Myocyte (in vitro differentiated cells): ENCODE data around the gene TMEM72. TPM values are rescaled to one million over a fixed set of nuclear protein-coding genes. Genes with fewer than 3 reads are reported as not detected.

Source experiments
- DNase-seq: peaks from one replicate; pipeline ENCODE4 v3.0.0-alpha.2; 2012; ENCODE audit warnings: low read depth
- total RNA-seq: library from RNA; depleted of rRNA; stranded (reverse); fragments of >200 nt; gene quantifications from 2 replicates; pipeline ENCODE4 v1.2.3, GENCODE V29; 2014

TMEM72 gene
- total RNA-seq, 1 donor from 2014 or later = 0.96 TPM

GRCh38 chr10:44965651-44966097 is 54.5 kb downstream of the TMEM72 start:
- peak; percentile 86 for DNase-seq

DNA sequence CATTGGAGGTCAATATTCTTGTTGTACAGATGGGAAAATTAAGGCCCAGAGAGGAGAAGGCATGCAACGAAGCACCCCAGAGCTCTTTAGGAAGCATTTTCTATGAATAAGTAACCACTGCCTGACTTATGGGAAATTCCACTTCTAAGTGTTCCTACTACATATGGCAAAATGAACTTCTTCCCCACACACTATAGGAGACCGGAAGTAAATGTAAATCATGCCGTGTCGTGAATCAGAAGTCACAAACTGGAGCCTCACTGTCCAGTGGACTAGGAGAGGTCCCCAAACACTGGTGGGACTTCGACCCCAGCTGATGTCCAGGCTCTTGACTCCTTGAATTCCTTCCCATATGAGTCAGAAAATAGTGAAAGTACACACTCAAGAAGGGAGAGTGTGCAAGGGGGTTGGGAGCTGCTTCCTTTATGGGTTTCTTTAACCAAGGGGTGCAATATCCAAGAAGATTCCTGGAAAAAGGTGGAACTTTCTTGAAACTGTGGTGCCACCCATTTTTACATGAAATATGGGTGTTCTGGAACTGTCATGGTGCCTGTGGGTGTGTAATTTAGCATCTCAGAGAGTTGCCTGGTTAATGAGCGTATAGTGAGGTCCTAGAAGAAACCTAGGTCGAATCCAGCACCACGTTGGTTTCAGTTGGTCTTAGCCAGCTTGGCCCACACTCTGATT is 55.1 kb downstream of the TMEM72 start:
- peak; percentile 47 for DNase-seq

- peak; percentile 90 for DNase-seq
Measured at GRCh38 chr10:44966816-44967509, 55.8 kb downstream of the TMEM72 start.

DNA sequence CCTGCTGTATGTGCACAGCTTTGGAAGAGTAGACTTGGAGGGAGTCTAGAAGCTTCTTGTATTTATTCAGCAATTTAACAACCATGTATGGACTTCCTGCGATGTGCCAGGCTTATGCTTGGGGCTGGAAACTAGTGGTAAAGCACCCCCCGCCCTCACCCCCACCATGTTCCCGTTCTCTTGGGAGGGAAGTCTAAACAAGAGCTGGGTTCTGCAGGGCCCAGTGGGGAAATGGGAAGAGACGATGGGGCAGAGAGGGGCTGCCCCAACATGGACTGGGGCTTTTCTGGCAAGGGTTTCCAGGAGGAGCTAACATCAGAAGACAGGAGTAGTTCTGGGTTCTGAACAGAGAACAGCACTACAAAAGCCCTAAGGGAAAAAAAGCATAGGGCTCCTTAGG is 56.5 kb downstream of the TMEM72 start:
- DNase-seq = peak; percentile 46

DNA sequence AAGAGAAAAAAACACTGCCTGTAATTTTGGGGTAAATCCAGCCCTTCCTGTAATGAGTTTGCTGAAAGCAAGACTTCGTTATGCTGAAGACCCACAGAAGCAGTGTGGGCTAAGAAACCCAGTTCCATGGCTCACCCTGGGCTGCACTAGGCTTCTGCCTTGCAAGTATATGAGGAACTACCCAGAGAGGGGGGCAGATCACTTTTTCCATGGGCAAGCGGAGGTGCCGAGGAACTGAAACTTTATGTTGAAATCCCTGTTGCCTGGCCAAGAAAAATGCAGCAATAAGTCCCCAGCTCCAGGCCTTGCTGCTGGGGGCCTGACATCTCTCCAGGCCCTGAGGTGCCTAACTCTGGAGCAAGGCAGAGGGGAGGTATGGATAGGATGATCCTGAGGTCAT is 57.0 kb downstream of the TMEM72 start:
- DNase-seq = no peak

DNA sequence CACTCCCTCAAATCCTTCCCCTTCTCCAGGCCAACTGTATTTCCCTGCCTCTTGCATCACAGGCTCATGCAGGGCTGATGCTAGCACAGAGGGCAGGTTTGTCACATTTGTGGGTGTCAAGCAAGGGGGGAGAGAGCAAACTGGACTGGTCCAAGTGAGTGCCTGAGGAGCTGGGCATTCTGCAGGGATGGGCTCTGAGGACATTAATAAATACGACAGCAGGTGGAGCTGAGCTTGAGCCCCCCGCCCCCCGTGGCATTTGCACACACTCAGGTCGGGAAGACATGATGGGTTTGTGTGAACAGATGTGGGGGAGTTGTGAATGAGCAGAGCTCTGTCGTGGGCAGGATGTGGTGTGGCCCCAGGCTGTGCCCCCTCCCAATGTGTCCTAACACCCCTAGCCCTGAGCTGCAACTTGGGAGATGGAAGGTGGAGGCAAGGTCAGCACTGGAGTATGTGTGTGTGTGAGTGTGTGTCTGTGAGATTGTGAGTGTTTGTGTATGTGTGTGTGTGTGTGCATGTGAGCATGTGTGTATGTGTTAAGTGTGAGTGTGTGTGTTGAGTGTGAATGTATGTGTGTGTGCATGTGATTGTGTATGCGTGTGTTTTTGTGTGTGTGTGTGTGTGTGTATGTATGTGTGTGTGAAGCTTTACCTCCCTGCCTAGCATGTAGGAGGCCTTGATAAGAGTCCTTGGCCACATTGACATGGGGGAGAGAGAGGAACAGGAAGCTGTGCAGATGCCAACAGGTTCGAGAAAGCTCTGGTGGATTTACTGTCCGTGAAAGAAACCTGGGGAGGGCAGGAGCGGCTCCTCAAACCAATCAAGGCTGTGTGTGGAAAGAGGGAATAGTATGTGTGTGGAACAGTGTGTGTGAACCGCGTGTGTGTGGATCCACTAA is 57.6 kb downstream of the TMEM72 start:
- peak; percentile 69 for DNase-seq

DNA sequence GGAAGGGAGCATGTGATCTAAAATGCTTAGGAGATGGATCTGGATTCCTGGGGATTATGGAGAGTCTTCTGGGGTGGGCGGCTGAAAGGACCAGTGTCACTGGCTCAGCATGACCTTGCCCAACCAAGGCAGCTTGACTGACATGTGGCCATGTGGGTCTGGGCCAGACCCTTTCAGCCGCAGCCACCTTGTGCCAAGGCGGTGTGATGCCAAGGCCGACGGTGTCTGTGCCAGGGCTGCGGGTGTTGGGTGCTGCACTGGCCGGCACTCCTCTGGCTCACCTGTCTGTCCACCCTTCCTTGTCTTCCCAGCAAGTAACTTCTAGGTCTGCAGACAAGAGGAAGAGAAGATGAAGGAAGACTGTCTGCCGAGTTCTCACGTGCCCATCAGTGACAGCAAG is 58.7 kb downstream of the TMEM72 start:
- DNase-seq = no peak

DNA sequence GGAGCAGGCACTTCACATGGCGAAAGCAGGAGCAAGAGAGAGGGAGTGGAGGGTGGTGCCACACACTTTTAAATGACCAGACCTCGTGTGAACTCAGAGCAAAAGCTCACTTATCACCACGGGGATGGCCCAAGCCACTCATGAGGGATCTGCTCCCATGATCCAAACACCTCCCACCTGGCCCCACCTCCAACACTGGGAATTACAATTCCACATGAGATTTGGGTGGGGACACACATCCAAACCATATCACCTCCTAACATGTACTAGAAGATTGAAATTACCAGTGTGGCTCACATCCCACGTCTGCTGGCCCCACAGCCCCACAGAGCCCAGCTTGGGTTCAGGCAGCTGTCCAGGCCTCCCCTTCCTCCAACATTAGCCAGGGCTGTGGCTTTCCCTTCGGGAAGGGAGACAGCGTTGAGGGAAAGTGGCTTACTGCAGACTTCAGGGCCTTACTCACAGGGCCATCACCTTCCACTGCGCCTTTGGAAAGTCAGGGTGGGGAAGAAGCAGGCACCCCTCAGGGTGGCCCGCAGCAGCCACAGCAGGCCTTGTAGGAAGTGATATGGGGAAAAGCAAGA is 59.8 kb downstream of the TMEM72 start:
- DNase-seq = peak; percentile 65

DNA sequence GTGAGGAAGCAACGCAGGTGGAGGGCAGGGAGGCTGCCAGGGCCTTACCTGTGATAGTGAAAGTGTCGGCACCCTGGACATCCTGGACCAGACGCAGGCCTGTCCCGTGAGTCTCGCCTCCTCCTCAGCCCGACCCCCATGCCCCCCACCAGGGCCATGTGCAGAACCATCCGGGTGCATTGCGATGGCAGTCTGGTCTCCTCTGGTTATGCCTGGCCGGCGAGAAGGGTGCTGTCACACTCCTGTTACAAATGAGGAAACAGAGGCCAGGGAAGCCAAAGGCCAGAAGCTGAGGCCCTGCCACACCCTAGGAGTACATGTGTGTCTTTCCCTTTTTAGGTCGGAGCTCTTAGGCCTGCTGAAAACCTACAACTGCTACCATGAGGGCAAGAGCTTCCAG is 60.3 kb downstream of the TMEM72 start:
- DNase-seq = no peak

DNA sequence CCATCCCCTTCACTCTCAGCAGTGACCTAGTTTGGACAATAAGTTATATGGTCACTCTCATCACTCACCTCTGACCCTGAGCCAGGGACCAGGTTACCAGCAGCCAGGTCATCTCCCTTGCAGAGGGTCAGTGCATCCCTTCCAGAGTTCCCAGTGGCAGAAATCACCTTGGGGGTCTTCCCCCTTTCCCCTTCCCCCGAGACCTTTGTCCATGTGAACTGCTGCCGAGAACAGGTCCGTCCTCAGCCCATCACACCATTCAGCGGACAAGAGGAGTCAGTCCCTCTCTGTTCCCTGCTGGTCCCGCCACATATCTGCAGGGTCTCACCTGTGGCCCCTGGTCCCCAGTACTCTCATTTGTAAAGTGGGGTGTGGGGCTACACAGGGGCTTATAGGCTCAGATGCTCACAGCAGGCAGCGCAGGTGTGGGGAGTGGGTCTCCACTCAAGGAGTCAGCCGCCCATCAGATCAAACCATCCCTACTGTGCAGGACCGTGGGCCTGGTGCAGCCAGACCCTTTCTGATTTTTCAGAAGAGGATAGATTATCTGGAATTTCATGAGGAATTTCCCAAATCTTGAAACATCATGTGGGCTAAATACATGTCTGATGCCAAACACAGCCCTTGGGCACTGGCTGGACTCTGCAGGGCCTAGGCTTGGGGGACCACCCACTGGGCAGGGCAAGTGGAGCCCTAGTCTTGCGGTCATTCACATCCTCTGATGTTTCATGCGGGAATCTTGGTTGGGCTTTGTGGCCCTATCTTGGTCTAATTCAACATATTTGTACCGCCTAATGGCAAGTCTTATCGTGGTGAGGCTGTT is 61.0 kb downstream of the TMEM72 start:
- DNase-seq = no peak

DNA sequence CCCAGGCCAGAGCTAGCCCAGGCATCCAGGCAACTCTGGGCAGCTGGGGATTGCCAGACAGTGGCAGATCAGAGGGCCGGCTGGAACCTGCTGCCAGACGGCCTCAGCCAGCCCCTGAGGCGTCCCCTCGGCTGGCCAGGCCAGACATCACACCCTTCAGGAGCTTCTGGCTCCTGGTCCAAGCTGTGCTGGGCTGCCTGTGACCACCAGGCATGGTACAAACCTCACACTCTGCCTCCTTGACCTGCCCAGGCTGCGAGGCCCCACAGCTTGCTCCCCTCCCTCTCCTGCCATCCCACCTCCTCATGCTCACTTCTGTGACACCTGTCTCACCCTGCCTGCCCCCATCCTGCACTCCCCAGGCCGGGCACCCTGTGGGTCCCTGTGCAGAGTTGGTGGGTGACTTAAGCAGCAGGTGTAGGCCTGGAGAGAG is 61.8 kb downstream of the TMEM72 start:
- no peak for DNase-seq

GRCh38 chr10:44973323-44974081 is 62.4 kb downstream of the TMEM72 start:
- peak; percentile 84 for DNase-seq

DNA sequence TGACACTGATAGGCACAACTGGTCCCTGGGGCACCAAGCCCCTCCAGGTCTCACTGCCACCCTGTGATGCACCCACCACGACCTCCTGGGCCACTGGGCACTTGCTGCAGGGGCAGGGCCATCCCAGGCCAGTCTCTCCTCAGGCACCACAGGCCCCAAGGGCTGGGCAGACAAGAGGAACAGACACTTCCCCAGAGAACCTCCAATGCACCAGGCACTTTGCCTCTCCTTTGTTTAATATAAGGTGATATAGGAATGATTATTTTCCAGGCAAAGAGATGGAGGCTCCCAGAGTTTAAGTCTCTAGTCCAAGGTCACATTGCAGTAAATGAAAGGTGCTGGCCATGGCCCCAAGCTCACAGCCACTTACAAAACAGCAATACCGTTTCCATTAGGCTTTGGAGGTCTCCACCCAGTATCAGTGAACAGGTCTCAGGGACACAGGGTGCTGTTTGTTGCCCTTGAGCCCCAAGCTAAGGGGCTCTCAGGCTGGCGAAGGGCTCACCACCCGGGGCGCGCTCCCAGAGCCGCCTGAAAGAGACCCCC is 63.0 kb downstream of the TMEM72 start:
- no peak for DNase-seq

DNA sequence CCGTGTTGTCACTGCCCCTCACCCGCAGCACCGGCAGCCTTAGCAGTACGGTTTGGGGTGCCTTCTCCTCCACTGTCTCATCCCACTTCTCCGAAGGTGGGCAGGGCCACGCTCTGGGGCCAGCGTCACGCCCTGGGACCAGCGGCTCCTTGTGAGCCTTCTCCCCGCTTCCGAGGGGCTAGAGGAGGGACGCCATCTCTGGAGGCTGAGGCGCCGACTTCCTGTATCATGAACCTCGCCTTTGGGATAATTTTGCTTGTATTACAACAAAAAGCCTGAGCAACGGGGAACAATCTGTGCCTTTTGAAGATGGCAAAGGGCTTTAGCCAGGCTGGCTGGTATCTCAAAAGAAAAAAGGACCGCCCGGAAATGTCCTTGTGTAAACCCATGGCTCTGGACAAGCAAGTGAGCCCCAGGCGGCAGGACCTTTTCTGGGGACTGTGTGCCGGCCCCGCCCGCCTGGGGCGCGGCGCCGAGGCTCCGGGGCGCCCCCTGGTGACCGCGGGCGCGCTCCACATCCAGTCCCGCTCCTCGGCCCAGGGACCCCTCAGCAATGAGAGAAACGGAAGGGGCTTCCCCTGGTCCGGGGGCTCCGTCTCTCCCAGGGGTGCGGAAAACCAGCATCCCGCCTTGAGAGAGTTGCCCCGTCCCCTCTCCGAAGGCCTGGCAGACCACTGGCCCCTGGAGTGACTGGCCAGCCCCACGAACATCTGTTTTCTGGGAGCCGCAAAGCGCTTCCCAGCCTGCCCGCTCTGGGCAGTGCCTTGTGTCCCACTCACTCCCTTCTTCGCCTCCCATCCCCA is 63.7 kb downstream of the TMEM72 start:
- peak; percentile 82 for DNase-seq

GRCh38 chr10:44975431-44976331 is 64.5 kb downstream of the TMEM72 start:
- DNase-seq = peak; percentile 81

DNA sequence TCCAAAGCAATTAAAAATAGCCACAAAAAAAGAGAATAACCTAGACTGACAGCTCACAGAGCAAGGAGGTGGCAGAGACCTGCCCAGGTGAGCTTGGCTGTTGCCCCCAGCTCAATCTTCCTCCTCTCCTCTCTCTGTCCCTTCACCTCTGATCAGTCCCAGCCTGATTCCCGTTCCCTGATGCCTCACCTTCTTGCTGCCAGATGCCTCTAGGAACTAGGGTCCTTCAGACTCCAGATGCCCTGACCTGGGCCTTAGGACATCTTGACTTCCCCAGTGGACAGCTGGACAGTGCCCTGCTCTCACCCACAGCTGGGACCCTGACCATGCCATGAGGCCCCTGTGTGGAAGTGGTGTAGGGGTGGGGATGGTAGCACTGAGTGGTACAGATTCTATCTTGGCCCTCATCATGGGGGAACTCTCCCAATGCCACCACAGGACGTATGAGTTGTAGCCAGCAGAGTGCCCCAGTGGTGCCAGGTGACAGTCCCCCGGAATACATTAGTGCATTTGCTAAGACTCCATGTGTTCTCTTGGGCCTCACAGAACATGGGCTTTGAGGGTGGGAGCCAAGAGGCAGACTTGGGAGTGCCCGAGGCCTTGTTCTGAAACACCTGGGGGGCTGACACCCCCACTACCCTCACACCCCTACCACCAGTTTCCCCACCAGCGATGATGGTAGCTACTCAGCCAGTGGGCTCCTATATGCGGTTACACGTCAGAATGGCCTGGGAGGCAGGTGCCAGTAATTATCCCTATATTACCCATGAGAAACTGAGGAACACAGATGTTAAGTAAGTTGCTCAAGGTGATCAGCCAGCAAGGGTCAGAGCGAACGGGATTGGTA is 65.4 kb downstream of the TMEM72 start:
- no peak for DNase-seq
